ENCODE results near the gene NOD1.

- TF ChIP-seq, protein P1, sequence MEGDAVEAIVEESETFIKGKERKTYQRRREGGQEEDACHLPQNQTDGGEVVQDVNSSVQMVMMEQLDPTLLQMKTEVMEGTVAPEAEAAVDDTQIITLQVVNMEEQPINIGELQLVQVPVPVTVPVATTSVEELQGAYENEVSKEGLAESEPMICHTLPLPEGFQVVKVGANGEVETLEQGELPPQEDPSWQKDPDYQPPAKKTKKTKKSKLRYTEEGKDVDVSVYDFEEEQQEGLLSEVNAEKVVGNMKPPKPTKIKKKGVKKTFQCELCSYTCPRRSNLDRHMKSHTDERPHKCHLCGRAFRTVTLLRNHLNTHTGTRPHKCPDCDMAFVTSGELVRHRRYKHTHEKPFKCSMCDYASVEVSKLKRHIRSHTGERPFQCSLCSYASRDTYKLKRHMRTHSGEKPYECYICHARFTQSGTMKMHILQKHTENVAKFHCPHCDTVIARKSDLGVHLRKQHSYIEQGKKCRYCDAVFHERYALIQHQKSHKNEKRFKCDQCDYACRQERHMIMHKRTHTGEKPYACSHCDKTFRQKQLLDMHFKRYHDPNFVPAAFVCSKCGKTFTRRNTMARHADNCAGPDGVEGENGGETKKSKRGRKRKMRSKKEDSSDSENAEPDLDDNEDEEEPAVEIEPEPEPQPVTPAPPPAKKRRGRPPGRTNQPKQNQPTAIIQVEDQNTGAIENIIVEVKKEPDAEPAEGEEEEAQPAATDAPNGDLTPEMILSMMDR (IDR thresholded peaks at IDR 0.05) = no peak
- TF ChIP-seq POLR2A (IDR thresholded peaks at IDR 0.05) = no peak
Observed at GRCh38 chr7:30525429-30525828, 46.8 kb upstream of the NOD1 start.
